ENCODE results near the gene CFLAR. TPM values are rescaled to one million over a fixed set of nuclear protein-coding genes. Genes with fewer than 3 reads are reported as not detected.

CFLAR gene
- total and polyA plus RNA-seq, 2 of the 13 experiments (the other 11 are each of a cell fraction or from before 2014, with no cell fraction given): 43.8 to 92.1 TPM

- TF ChIP-seq ZBTB46 (CRISPR knock-in tag; IDR thresholded peaks at IDR 0.05; ENCODE audit: borderline replicate concordance) (peak; percentile 88; the same call in 1 of the 2 replicates), JARID2 (CRISPR knock-in tag; IDR thresholded peaks at IDR 0.05; ENCODE audit: insufficient replicate concordance) (no peak), HMG20A (CRISPR knock-in tag; IDR thresholded peaks at IDR 0.05; ENCODE audit: borderline replicate concordance) (peak; percentile 23; the same call in 1 of the 2 replicates), ZNF292 (CRISPR knock-in tag; IDR thresholded peaks at IDR 0.05; ENCODE audit: borderline replicate concordance, low read depth) (peak; percentile 57; the same call in 1 of the 2 replicates), ATF7 (IDR thresholded peaks at IDR 0.05) (no peak), ATF7 (CRISPR knock-in tag; IDR thresholded peaks at IDR 0.05) (peak; percentile 87), JUNB (CRISPR knock-in tag; IDR thresholded peaks at IDR 0.05; ENCODE audit: borderline replicate concordance) (no peak), ZNF724P (CRISPR knock-in tag; IDR thresholded peaks at IDR 0.05; ENCODE audit: borderline replicate concordance) (peak; percentile 28; the same call in 1 of the 2 replicates), KLF11 (CRISPR knock-in tag; IDR thresholded peaks at IDR 0.05) (peak; percentile 38; the same call in 1 of the 2 replicates), CERS6 (CRISPR knock-in tag; IDR thresholded peaks at IDR 0.05) (no peak), ZNF614 (CRISPR knock-in tag; IDR thresholded peaks at IDR 0.05; ENCODE audit: borderline replicate concordance) (no peak), ZNF891 (CRISPR knock-in tag; IDR thresholded peaks at IDR 0.05) (0 out of 2 replicates have a peak, but pooled peaks have one; percentile 38), NFIC (IDR thresholded peaks at IDR 0.05; ENCODE audit: low read length) (0 out of 2 replicates have a peak, but pooled peaks have one; percentile 13), ZNF577 (CRISPR knock-in tag; IDR thresholded peaks at IDR 0.05; ENCODE audit: borderline replicate concordance, low read depth) (0 out of 2 replicates have a peak, but pooled peaks have one; percentile 87), ZNF574 (CRISPR knock-in tag; IDR thresholded peaks at IDR 0.05) (peak; percentile 68), MED1 (CRISPR knock-in tag; IDR thresholded peaks at IDR 0.05) (peak; percentile 78), RBM39 (IDR thresholded peaks at IDR 0.05; ENCODE audit: low read depth, low read length, poor library complexity, severe bottlenecking) (peak; percentile 74), KLF16 (CRISPR knock-in tag; IDR thresholded peaks at IDR 0.05) (peak in 1 of 2 experiments; percentile 89; a peak in 1 of 4 replicates), ZNF343 (CRISPR knock-in tag; IDR thresholded peaks at IDR 0.05) (peak; percentile 97), ZNF451 (CRISPR knock-in tag; IDR thresholded peaks at IDR 0.05) (peak; percentile 81), ZNF7 (CRISPR knock-in tag; IDR thresholded peaks at IDR 0.05) (no peak), POLR2G (IDR thresholded peaks at IDR 0.05; ENCODE audit: low read depth, low read length) (peak; percentile 71), ZNF234 (CRISPR knock-in tag; conservative IDR thresholded peaks at IDR 0.05) (no peak), MXD1 (CRISPR knock-in tag; IDR thresholded peaks at IDR 0.05) (no peak)
Observed at GRCh38 chr2:201118121-201118960, 2.4 kb downstream of the CFLAR start (continued).
